Measurements from ENCODE around the gene HSPA1B. TPM values are rescaled to one million over a fixed set of nuclear protein-coding genes. Genes with fewer than 3 reads are reported as not detected.

HSPA1B gene
- 10 to 100 TPM; 49.0 to 55.7 TPM for total RNA-seq

- Mint-ChIP-seq H3K36me3 (peaks cover 8% of the 10 kb centered on the region), H3K9me3 (no peaks in the 10 kb centered on the region), H3K27me3 (no peaks in the 10 kb centered on the region), H3K4me3 (peak within 1 kb of the TSS; percentile 92), H3K27ac (peak within 1 kb of the TSS; percentile 97), H3K4me1 (peaks cover 32% of the 10 kb centered on the region)
- peak; percentile 89 for DNase-seq
- ATAC-seq (ENCODE audit: low read depth), result peak; percentile 82
- POLR2A ChIA-PET, result interaction anchor here (0.7 to 2.5 kb wide), 22 partner anchors 9 to 630 kb away, joined by 3 to 29 read pairs (median 5); partner anchors contain the start of genes BAG6, CLIC1, CSNK2B and DDX39B
Observed at GRCh38 chr6:31827286-31828079, at the start of gene HSPA1B. HSPA1B (plus strand) TSS chr6:31827738; CDS start chr6:31827951, 213 bp downstream.

- Mint-ChIP-seq H3K27ac (peak overlapping the region; percentile 16), H3K4me1 (peaks cover 19% of the 10 kb centered on the region), H3K4me3 (no peak overlapping the region), H3K36me3 (peaks cover 5% of the 10 kb centered on the region), H3K27me3 (no peaks in the 10 kb centered on the region), H3K9me3 (no peaks in the 10 kb centered on the region)
- POLR2A ChIA-PET, result interaction anchor here (1.3 to 2.2 kb wide), 2 partner anchors 9 to 18 kb away, joined by 3 to 7 read pairs; no protein-coding TSS in a partner anchor
- ATAC-seq (ENCODE audit: low read depth) (no peak), DNase-seq (no peak)
Observed at GRCh38 chr6:31778193-31778592, 49.3 kb upstream of the HSPA1B start.

- peaks cover 9% of the 10 kb centered on the region for H3K36me3 Mint-ChIP-seq
- no peak for ATAC-seq (ENCODE audit: low read depth)
- no peak for DNase-seq
- H3K27me3 Mint-ChIP-seq, result no peaks in the 10 kb centered on the region
- POLR2A ChIA-PET, result interaction anchor here (0.7 to 1.0 kb wide), 2 partner anchors 42 to 56 kb away, joined by 3 to 4 read pairs; partner anchors contain the start of gene CLIC1
- no peaks in the 10 kb centered on the region for H3K9me3 Mint-ChIP-seq
- H3K4me1 Mint-ChIP-seq, result peaks cover 19% of the 10 kb centered on the region
- H3K27ac Mint-ChIP-seq, result no peak overlapping the region
- no peak overlapping the region for H3K4me3 Mint-ChIP-seq
Observed at GRCh38 chr6:31778999-31779885, 48.3 kb upstream of the HSPA1B start.

- Mint-ChIP-seq H3K4me1 (peaks cover 19% of the 10 kb centered on the region), H3K27ac (no peak overlapping the region), H3K4me3 (no peak overlapping the region), H3K9me3 (no peaks in the 10 kb centered on the region), H3K27me3 (no peaks in the 10 kb centered on the region), H3K36me3 (peaks cover 14% of the 10 kb centered on the region)
- ATAC-seq (ENCODE audit: low read depth) (no peak), DNase-seq (no peak)
- POLR2A ChIA-PET, result interaction anchor here (1.0 kb wide), 1 partner anchor 56 kb away, joined by 4 read pairs; no protein-coding TSS in a partner anchor
Observed at GRCh38 chr6:31779908-31780307, 47.6 kb upstream of the HSPA1B start.

GRCh38 chr6:31780507-31781243 is 46.9 kb upstream of the HSPA1B start:
- H3K36me3 Mint-ChIP-seq, result peaks cover 14% of the 10 kb centered on the region

GRCh38 chr6:31781244-31782125 is 46.1 kb upstream of the HSPA1B start:
- POLR2A ChIA-PET, result interaction anchor here (1.3 to 1.4 kb wide), 2 partner anchors 12 to 51 kb away, joined by 3 to 4 read pairs; no protein-coding TSS in a partner anchor
- no peak overlapping the region for H3K4me3 Mint-ChIP-seq
- no peaks in the 10 kb centered on the region for H3K27me3 Mint-ChIP-seq
- H3K4me1 Mint-ChIP-seq, result peaks cover 10% of the 10 kb centered on the region
- ATAC-seq (ENCODE audit: low read depth) (no peak), DNase-seq (no peak)
- H3K27ac Mint-ChIP-seq, result no peak overlapping the region
- H3K36me3 Mint-ChIP-seq, result peaks cover 15% of the 10 kb centered on the region
- H3K9me3 Mint-ChIP-seq, result no peaks in the 10 kb centered on the region

More at GRCh38 chr6:31780507-31781243, 46.9 kb upstream of the HSPA1B start:
- POLR2A ChIA-PET, result interaction anchor here (1.0 to 1.4 kb wide), 3 partner anchors 11 to 55 kb away, joined by 3 to 4 read pairs (median 4); no protein-coding TSS in a partner anchor
- H3K27me3 Mint-ChIP-seq, result no peaks in the 10 kb centered on the region
- H3K27ac Mint-ChIP-seq, result no peak overlapping the region
- H3K4me1 Mint-ChIP-seq, result peaks cover 13% of the 10 kb centered on the region
- DNase-seq (no peak), ATAC-seq (ENCODE audit: low read depth) (no peak)
- no peaks in the 10 kb centered on the region for H3K9me3 Mint-ChIP-seq
- no peak overlapping the region for H3K4me3 Mint-ChIP-seq

- POLR2A ChIA-PET, result interaction anchor here (1.4 kb wide), 1 partner anchor 52 kb away, joined by 4 read pairs; no protein-coding TSS in a partner anchor
- no peak for DNase-seq
- no peak overlapping the region for H3K27ac Mint-ChIP-seq
- H3K4me1 Mint-ChIP-seq, result peaks cover 6% of the 10 kb centered on the region
- no peaks in the 10 kb centered on the region for H3K9me3 Mint-ChIP-seq
- no peak for ATAC-seq (ENCODE audit: low read depth)
- H3K4me3 Mint-ChIP-seq, result no peak overlapping the region
- H3K27me3 Mint-ChIP-seq, result no peaks in the 10 kb centered on the region
- peaks cover 15% of the 10 kb centered on the region for H3K36me3 Mint-ChIP-seq
Observed at GRCh38 chr6:31782126-31782855, 45.2 kb upstream of the HSPA1B start.

- no peak for ATAC-seq (ENCODE audit: low read depth)
- no peaks in the 10 kb centered on the region for H3K27me3 Mint-ChIP-seq
- H3K27ac Mint-ChIP-seq, result peak overlapping the region; percentile 46
- POLR2A ChIA-PET, result interaction anchor here (0.7 to 1.8 kb wide), 4 partner anchors 7 to 51 kb away, joined by 3 to 7 read pairs (median 4); partner anchors contain the start of gene VARS1
- no peak overlapping the region for H3K4me3 Mint-ChIP-seq
- peaks cover 1% of the 10 kb centered on the region for H3K4me1 Mint-ChIP-seq
- DNase-seq, result no peak
- H3K36me3 Mint-ChIP-seq, result peaks cover 19% of the 10 kb centered on the region
- no peaks in the 10 kb centered on the region for H3K9me3 Mint-ChIP-seq
Observed at GRCh38 chr6:31784098-31784925, 43.2 kb upstream of the HSPA1B start.

GRCh38 chr6:31785475-31785874 is 42.1 kb upstream of the HSPA1B start:
- POLR2A ChIA-PET, result interaction anchor here (0.5 to 1.8 kb wide), 3 partner anchors 21 to 41 kb away, joined by 3 to 5 read pairs (median 4); partner anchors contain the start of gene LSM2
- Mint-ChIP-seq H3K4me1 (peaks cover 1% of the 10 kb centered on the region), H3K9me3 (no peaks in the 10 kb centered on the region), H3K36me3 (peaks cover 22% of the 10 kb centered on the region), H3K4me3 (no peak overlapping the region), H3K27ac (no peak overlapping the region), H3K27me3 (no peaks in the 10 kb centered on the region)
- no peak for ATAC-seq (ENCODE audit: low read depth)
- DNase-seq, result no peak

- DNase-seq (no peak), ATAC-seq (ENCODE audit: low read depth) (no peak)
- Mint-ChIP-seq H3K9me3 (no peaks in the 10 kb centered on the region), H3K27ac (peak overlapping the region; percentile 71), H3K27me3 (no peaks in the 10 kb centered on the region), H3K36me3 (peaks cover 20% of the 10 kb centered on the region), H3K4me3 (no peak overlapping the region), H3K4me1 (peaks cover 20% of the 10 kb centered on the region)
- POLR2A ChIA-PET, result interaction anchor here (0.6 kb wide), 2 partner anchors 8 to 66 kb away, joined by 3 to 4 read pairs; no protein-coding TSS in a partner anchor
Observed at GRCh38 chr6:31791324-31792089, 36.0 kb upstream of the HSPA1B start.

All from activated naive CD8-positive, alpha-beta T cell treated with anti-CD3 and anti-CD28 coated beads, Interleukin-2, amount 10 ng/mL, durations not matched to agents 7 days and 5 days (primary cell).